ENCODE measurements around the gene RUBCN.
"Not testable (repeated sequence)": the region's sequence is repeated elsewhere in the genome, so short reads cannot be mapped to it uniquely, and the experiment has no call there.

The RUBCN gene

DNA sequence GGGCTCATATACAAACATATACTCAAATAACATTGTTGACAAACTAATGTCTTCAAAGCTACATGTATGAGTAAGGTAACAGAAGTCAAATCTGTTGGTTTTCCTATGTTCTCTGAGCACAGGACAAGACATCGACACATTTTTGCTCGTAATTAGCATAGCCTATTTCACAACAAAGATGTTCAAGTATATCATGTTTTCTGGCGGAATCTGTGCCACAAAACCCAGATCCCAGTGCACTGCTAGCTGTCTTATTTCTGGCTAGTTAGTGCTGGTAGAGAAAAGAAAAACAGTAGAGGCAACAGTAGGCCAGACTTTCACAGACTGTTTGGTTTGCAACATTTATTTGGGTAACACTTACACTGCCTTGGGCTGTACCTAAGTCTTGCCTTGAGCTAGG is 51.2 kb downstream of the RUBCN start:
- DNase-seq (ENCODE audit: low spot score) = no peak

DNA sequence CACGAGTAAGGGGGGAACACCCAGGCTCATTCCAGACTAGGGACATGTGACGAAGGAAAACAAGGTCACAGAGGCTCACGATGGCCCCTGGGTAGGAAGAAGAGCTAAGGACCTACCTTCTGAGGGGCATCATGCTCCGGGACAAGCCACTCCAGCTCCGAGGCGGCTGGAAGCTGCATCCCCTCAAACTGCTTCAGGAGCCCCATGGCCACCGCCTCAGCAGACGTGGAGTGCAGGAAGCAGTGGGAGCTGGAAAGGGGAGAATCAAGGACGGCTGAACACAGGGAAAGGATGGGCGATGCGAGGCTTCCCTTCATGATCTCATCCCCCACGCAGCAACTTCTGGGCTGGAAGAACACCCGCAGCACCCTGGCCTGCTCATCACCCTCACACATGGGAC is 53.5 kb downstream of the RUBCN start:
- DNase-seq (ENCODE audit: low spot score) = no peak

DNA sequence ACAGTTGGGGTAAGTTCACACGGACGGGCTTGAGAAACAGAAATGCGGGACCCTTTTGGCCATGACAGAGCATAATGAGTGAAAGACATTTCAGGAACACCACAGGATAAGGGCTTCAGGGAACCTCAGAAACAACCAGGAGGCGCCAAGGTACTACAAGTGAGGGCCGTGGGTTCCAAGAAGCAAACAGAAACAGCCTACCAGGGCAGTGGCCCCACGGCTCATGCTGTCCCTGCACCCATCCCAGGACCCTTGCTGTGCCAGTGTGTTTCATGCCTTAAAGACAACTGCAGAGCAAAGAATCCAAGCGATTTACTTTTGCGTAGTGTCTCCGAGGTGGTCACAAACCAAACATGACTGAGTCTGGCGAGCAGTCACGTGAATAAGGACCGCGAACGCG is 54.0 kb downstream of the RUBCN start:
- no peak for DNase-seq (ENCODE audit: low spot score)

DNA sequence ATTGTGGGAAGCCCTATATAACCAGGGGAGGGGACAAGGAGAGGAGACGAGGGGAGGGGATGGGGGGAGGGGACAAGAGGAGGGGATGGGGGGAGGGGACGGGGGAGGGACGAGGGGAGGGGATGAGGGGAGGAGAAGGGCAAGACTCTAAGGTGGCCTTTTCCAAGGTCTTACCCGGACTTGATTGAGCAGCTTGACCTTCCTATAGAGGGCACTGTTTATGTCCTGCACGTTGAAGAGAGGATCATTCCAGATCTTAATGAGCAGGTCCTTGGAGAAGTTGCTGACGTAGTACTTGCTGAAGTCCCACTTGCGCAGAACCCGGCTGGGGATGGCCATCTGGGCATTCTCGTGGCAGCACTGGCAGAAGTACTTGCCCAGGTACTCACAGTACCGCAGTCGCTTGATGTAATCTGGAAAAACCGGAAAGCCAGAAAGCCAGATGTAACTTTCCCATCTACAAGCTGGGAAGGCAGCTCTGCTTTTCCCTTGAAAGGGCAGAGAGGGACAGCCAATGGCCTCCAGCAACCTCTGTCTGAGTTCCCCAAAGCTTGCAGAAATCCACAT is 55.7 kb downstream of the RUBCN start:
- no peak for DNase-seq (ENCODE audit: low spot score)

DNA sequence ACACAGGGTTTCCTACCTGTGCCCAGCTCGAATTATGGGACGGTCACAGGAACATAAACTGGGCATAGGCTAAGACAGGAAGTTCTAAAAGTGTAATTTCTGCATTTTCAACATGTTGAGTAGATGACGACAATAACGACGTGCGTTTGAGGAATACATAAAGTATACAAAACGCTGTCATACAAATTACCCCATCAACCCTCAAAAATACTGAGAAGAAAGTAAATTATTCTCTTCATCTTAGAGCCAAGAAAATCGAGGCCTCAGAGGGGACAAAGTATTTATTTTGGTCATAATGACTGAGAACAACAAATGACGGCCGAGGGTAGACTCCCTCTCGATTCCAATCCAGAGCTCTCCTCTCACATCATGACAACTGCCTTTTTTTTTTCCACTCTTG is 60.8 kb downstream of the RUBCN start:
- no peak for DNase-seq (ENCODE audit: low spot score)

DNA sequence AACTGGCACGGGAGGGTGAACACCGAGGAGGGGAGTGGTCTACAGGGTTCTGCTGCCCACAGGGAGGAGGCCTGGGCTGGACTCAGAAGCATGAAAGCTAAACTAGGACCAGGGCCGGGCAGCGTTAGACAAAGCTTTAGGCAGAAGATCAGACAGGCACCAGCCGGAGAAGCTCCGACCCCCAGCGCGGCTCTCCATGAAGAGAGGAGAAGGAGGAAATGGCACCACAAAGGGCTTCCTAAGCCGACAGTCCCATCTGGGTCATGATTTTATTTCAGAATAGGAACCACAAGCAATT is 61.2 kb downstream of the RUBCN start:
- no peak for DNase-seq (ENCODE audit: low spot score)

DNA sequence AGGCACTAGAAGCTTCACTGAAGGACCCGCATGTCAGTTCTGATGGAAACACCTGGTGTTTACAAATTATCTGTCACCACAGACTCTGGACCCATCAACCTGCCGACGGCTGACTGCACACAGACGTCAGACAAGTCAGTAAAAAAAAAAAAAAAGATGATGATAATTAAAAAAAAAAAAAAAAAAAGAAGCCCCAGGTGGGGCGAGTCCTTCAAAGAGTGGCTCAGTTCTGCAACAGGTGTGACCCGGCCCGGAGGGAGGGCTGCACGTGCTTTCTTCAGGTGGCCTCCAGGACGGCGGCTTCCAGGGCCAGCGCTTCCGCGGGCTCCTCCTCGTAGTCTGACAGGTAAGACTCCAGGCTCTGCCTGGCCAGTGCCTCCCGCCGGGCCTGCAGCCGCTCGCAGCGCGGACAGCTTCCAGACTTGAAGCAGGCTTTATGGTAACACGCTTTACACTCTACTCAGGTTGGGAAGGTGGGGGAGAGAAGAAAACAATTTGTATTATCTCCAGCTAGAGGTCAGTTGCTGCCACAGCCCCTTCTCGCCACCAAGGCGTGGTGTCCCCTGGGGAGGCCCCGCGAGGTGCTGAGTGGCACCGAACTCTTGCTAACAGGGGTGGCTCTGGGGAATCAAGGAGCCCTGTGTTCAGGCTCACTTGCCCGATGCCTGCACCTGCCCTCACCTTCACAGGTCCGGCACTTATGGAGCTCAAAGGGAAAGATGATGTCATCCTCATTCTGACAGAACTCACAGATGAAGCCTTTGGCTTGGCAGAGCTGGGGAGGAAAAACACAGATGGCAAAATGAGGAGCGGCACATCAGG is 61.8 kb downstream of the RUBCN start:
- DNase-seq (ENCODE audit: low spot score) = no peak

DNA sequence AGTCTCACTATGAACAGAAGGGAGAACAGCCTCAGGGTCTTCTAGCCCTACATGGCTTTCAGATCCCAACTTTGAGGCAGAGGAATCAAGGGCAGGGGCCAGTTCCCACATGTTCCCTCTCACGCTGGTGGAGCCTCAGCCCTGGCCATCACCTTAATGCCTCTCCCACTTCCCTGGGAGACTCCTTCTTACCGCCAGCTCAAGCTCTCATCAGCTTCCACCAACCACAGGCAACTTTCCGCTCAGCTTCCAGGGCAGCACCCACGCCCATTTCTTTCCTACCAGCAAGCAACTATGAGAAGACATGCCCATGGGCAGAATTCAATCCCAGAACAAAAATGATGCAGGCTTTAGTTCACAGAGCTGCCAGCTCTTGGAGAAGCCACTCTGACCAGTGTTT is 63.5 kb downstream of the RUBCN start:
- DNase-seq (ENCODE audit: low spot score) = no peak

DNA sequence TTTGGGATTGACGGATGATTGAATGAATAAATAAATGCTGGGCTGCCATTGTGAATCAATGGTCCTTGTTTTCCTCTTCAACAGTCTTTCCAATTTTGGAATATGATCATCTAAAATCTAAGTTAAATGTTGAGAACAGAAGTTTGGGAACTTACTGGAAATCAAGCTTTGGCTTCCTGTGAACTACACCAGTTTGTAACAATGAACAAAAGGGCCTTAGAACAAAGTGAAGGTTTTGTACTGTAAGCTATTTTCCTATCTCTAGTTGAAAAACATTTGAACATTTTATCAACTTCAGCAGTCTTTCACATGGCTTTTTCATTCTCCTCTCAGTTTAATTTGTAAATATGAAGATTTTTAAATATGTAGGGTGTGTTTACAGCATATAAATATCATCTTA is 66.3 kb downstream of the RUBCN start:
- no peak for DNase-seq (ENCODE audit: low spot score)

DNA sequence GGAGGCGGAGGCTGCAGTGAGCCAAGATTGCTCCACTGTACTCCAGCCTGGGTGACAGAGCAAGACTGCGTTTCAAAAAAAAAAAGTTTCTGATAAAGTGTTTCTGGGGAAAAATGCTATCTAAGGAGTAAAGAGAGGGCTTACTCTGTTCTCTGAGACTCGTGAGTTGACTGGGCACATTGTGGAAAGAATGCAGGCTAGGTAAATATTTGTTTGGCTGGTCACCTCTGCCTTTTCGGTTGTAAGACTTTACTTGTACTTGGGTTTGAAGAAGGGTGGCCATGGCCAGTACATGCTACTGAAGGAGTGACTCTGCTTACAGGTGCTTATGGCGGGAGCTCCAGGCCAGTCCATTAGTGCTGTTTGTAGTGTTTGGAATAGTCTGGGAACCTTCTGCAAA is 68.7 kb downstream of the RUBCN start:
- no peak for DNase-seq (ENCODE audit: low spot score)

DNA sequence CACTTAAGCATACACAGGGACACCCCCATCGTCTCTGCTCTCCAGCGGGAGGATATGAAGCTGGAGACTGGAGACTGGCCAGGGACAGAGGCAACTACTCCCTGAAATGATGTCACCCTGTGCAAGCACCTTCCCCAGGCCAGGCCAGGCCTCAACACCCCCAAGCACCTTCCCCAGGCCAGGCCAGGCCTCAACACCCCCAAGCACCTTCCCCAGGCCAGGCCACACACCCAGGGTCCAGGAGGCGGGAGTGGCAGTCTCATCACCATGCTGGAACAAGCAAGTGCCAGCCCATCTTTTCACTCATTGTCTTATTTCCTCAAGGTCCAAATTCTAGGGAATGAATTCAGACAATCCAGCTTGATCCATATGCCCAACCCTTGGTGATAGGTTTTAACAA is 69.4 kb downstream of the RUBCN start:
- not testable (repeated sequence) for DNase-seq (ENCODE audit: low spot score)

DNA sequence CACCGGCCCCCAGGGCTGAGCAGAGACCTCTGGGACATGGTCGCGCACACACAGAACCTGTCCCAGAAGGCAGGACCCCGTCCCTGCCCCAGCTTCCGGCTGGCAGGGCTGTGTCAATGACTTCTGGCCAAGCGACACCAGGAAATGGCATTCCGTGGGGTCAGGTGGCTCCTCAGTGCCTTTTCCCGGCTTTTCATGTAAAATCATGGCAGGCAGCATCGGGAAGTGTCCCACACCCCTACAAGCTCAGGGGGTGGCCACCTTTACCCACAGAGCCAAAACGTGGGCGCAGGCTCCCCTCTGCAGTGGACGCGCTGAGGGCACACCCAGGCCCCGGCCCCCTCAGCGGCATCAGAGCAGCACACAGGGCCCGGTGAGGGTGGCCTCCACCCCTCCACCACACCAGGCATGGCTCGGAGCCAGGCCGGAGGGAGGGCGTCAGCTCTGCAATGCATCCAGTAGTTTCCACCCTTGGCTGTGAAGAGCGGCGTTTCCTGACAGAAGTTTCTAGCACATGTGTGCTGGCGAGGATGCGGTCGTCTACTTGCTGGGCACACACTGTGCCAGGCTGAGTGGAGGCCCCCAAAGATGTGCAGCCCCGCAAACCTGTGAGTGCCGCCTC is 70.4 kb downstream of the RUBCN start:
- not testable (repeated sequence) for DNase-seq (ENCODE audit: low spot score)

DNA sequence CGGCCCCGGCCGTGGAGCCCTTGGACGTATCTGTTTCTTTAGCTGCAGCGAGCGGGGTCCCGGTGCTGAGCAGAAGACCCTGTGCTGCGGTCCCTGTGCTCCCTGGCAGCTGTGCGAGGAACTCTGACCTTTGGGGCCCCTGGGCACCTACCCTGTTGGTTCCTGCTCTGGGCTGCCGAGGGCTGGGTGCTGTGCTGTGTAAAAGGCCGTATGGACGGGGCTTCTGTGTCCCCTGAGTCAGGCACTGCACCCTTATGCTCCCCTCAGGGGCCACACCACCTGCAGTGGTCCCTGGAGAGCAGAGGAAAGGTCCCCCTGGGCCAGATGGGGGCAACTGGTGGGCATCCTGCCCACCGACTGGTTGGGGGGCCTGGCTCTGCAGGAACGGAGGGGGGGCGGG is 71.2 kb downstream of the RUBCN start:
- not testable (repeated sequence) for DNase-seq (ENCODE audit: low spot score)

DNA sequence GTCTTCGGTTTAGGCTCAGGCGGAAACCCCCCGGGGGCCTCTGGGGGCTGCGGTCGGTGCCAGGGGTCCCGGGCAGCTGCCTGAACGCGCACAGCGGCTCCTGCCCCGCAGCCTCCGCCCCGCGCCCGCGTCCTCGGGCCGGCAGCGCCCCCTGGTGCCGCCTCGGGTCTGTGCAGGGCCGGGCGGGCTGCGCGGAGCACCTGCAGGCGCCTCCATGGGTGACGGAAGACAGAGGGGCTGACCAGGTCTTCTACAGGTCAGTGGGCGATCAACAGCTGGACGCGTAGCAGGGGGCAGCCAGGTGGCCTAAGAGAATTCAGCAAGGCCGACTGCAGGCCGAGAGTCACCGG is 71.6 kb downstream of the RUBCN start:
- DNase-seq (ENCODE audit: low spot score) = not testable (repeated sequence)

DNA sequence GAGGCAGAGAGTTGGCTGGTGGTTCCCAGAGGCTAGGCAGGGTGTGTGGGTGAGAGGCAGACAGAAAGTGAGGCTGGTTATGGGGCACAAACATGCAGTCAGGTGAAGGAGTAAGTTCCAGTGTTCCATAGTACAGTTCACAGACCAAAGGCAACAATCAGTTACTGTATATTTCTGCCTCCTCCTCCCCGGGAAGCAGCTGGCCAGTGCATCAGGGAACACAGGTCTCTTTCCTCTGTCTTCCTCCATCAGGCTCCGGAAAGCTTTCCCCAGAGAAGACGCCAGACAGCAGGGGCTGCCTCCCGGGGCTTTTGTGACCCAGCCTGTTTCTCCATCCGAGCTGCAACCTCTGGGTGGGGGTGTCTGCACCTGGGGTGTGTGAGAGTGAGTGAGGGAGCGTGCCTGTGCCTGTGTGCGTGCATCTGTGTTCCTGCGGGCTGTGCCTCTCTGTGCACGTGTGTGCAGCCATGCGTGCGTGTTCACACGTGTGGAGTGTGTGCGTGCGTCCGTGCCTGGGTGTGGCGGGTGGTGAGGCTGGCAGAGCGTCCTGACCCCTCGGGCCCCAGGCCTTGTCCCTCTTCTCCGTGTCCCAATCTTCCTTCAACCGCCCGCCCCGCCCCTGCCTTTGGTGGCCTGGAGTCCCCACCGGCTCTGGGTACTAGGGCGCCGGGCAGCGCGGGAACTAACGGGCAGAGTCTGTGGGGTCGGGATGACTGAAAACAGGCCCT is 72.1 kb downstream of the RUBCN start:
- not testable (repeated sequence) for DNase-seq (ENCODE audit: low spot score)

DNA sequence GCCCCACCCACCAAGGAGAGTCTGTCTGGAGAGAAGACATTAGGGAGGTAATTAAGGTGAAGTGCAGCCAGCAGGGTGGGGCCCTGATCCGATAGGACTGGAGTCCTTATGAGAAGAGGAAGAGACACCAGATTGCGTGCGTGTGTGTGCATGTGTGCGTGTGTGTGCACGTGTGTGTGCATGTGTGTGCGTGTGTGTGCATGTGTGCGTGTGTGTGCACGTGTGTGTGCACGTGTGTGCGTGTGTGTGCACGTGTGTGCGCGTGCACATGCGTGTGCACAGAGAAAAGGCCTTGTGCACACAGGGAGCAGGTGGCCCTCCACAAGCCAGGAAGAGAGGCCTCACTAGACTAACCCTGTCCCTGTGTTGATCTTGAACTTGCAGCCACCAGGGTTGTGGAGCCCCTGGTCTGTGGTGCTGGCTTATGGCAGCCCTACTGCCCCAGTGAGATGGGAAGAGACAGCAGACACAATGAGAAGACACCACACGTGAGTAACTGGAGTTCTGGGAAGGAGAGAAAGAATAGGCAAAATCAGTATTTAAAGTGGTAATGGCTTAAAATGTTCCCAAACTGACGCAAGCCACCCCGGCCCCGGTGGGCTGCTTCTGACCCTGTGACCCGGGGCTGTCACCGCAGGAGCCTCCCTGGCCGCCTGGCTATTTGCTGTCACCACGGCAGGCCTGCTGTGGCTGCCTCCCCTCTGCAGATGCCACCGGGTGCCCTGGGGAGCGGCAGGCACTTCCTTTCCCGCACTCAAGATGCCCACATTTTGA is 73.2 kb downstream of the RUBCN start:
- not testable (repeated sequence) for DNase-seq (ENCODE audit: low spot score)

DNA sequence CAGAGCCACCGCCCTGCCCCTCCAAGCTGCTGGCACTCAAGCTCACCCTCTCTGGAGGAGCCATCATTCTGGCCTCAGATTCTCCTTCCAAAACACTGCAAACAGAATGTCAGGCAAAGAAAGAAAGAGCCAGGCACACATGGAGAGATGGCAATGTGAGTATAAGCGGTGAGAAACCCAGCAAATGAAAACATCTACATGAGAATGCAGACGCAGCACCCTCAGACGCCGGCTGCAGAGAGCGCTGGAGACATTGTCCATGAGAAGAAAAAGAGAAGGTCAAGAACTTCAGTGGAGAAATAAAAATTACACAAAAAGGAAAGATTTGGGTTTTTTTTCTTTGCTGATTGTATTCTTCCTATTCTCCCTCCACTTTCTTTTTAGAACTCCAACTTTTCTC is 74.4 kb downstream of the RUBCN start:
- not testable (repeated sequence) for DNase-seq (ENCODE audit: low spot score)

DNA sequence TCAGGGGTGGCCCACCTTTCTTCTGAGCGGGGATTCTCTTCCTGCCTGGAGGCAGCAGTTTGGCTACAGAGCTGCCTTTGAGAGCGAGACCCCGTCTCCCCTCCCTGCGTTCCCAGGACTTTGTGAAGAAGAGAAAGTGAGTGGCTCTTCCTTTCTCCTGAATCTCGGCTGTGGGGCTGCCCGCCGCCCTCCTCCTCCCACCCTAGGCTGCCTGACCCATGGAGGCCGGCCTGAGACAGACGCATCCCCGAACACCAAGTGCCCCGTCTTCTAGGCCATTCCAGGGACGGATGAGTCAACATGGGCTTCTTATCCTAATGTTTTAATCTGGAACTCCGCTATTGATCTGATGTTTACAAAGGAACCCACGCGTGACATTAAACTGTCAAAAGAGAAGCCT is 74.8 kb downstream of the RUBCN start:
- not testable (repeated sequence) for DNase-seq (ENCODE audit: low spot score)

DNA sequence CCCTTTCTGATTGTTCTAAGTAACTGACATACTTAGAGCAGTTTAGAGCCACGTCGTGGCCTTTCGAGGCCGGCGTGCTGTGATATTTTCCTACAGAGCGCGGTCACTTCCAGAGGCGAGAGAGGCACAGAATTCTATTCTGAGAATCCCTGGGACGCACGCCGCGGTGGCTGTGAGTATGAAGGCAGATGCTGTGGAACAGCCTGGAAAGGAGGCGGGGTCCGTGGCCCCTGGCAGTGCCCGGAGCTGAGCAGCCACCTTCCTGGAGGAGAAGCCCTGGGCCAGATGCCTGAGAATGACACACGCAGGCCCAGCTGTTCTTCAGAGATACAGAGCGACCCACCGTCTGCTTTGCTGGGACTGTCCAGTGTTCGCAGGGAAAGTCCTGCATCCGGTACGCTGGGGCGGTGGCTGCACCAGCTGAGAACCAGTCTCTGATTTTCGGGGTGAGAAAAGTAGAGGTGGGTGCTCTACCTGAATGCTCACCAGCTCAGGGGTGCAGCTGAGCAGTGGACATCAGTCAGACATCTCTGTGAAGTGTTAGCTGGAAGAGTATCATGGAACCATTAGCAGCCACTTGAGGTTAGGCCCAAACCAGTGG is 75.4 kb downstream of the RUBCN start:
- not testable (repeated sequence) for DNase-seq (ENCODE audit: low spot score)

DNA sequence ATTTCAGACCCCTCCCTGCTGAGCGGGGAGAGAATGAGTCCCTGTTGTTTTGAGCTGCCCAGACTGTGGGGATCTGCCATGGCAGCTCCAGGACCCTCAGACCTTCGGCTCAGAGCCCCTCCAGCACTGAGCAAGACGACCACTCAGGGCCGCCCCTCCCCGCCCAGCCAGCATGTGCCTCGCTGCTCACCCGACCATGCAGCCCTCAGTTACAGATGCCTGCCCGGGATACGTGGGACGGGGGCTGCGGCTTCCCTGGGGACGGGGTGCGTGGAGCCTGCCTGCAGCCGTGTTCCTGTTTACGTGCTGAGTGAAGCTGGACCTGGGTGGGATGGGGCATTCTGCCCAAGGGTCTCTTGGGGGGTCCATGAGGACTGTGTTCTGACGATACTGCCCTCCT is 77.0 kb downstream of the RUBCN start:
- DNase-seq (ENCODE audit: low spot score) = not testable (repeated sequence)

DNA sequence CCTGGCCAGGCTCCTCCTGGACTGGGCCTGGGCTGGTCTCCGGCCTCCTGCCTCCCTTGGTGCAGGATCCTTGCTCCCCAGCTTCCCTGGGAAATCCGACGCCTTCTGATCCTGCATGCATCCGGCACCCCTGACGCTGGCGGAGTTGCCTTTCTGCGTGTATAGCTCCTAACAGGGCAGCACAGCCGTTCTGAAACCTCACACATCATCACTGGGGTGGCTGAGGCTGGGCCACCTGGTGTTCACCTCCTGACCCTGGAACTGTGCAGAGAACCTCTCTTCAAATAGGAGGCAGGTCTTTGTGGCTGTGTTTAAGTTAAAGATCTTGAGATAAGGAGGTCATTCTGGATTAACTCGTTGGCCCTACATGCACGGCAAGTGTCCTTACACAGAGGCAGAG is 77.6 kb downstream of the RUBCN start:
- not testable (repeated sequence) for DNase-seq (ENCODE audit: low spot score)

DNA sequence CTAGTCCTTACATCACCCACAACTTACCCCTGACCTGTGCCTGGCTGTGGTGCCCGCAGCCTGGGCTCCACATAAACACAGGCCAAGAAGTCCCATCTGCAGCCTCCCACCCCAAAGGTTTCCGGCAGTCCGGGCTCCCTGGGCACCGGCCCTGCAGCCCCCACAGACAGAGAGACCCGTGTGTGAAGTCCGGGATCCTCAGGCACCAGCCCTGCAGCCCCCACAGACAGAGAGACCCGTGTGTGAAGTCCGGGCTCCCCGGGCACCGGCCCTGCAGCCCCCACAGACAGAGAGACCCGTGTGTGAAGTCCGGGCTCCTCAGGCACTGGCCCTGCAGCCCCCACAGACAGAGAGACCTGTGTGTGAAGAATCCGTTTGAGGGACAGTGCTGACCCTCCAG is 78.0 kb downstream of the RUBCN start:
- DNase-seq (ENCODE audit: low spot score) = not testable (repeated sequence)
